Keratinocyte (primary cell): ENCODE measurements around the gene ABCB9. TPM values are rescaled to one million over a fixed set of nuclear protein-coding genes. Genes with fewer than 3 reads are reported as not detected.

Experiments used
- DNase-seq: peaks from one replicate; pipeline ENCODE4 v3.0.0-alpha.2; 2011; ENCODE audit warnings: low read depth, missing footprints, low spot score
- FAIRE-seq: peaks from 2 replicates; lab custom pipeline; 2011; peaks lifted over from hg19 to GRCh38; lab: Jason Lieb, UNC
- H2AFZ ChIP-seq: 2 replicates; pipeline ENCODE4 v1.6.0; 2012; ENCODE audit warnings: low read length, control low read depth, inconsistent platforms; ENCODE audit not compliant: control insufficient read depth
- H3K27ac ChIP-seq: 2 replicates; pipeline ENCODE4 v1.5.1; 2011; ENCODE audit warnings: low read length; ENCODE audit not compliant: control insufficient read depth, insufficient read depth
- H3K27me3 ChIP-seq: 3 replicates; pipeline ENCODE4 v1.6.0; 2011; ENCODE audit warnings: low read length; ENCODE audit not compliant: control insufficient read depth, insufficient read depth; ENCODE audit errors: extremely low read depth
- H3K36me3 ChIP-seq, 2 experiments: 2 replicates in 1 of 2; 3 replicates in 1 of 2; pipeline ENCODE4 v1.5.1; 2011; ENCODE audit warnings: low read length in 2 of 2, mild to moderate bottlenecking in 1 of 2; ENCODE audit not compliant: control insufficient read depth in 2 of 2, insufficient read depth in 2 of 2; ENCODE audit errors: extremely low read depth in 1 of 2
- H3K4me1 ChIP-seq: 3 replicates; pipeline ENCODE4 v1.5.1; 2011; ENCODE audit warnings: low read length; ENCODE audit not compliant: control insufficient read depth, insufficient read depth; ENCODE audit errors: extremely low read depth
- H3K4me2 ChIP-seq: 3 replicates; pipeline ENCODE4 v1.6.0; 2011; ENCODE audit warnings: low read depth, low read length; ENCODE audit not compliant: control insufficient read depth, insufficient read depth; ENCODE audit errors: extremely low read depth
- H3K4me3 ChIP-seq, 3 experiments: fragments of 200-600 bp in 1 of 3; sonication (generic) in 1 of 3; 2 replicates in 2 of 3; 3 replicates in 1 of 3; pipeline ENCODE4 v1.5.1; 2011 to 2016; ENCODE audit warnings: low read length in 3 of 3, mild to moderate bottlenecking in 3 of 3, control low read depth in 2 of 3, inconsistent platforms in 1 of 3, low read depth in 1 of 3, mixed read lengths in 1 of 3, mixed run types in 1 of 3, moderate library complexity in 1 of 3; ENCODE audit not compliant: control insufficient read depth in 2 of 3, insufficient read depth in 2 of 3; ENCODE audit errors: extremely low read depth in 1 of 3
- H3K79me2 ChIP-seq: 2 replicates; pipeline ENCODE4 v1.6.0; 2012; ENCODE audit warnings: low read length; ENCODE audit not compliant: control insufficient read depth, insufficient read depth
- H3K9ac ChIP-seq: 3 replicates; pipeline ENCODE4 v1.6.0; 2011; ENCODE audit warnings: low read length; ENCODE audit not compliant: control insufficient read depth, insufficient read depth; ENCODE audit errors: extremely low read depth
- H3K9me1 ChIP-seq: 3 replicates; pipeline ENCODE4 v1.6.0; 2011; ENCODE audit warnings: low read length; ENCODE audit not compliant: control insufficient read depth, insufficient read depth; ENCODE audit errors: extremely low read depth
- H3K9me3 ChIP-seq: 2 replicates; pipeline ENCODE4 v1.5.1; 2012; ENCODE audit warnings: low read depth, low read length; ENCODE audit not compliant: control insufficient read depth
- H4K20me1 ChIP-seq: 3 replicates; pipeline ENCODE4 v1.6.0; 2011; ENCODE audit warnings: low read length; ENCODE audit not compliant: control insufficient read depth, insufficient read depth; ENCODE audit errors: extremely low read depth
- CTCF ChIP-seq, 3 experiments: IDR thresholded peaks in 1 of 3; conservative IDR thresholded peaks in 1 of 3; optimal IDR thresholded peaks in 1 of 3; 2 replicates in 2 of 3; 3 replicates in 1 of 3; pipeline versions ENCODE3 to v1.5.1; 2011; ENCODE audit warnings: low read length in 3 of 3, mild to moderate bottlenecking in 3 of 3, moderate library complexity in 2 of 3, control low read depth in 1 of 3, inconsistent platforms in 1 of 3; ENCODE audit not compliant: insufficient read depth in 2 of 3; ENCODE audit errors: extremely low read depth in 1 of 3
- EZH2 ChIP-seq: IDR thresholded peaks from one replicate; pipeline ENCODE4 v1.6.1; 2012; ENCODE audit warnings: inconsistent platforms, mild to moderate bottlenecking, low read length, moderate library complexity
- dilution Hi-C: fragments of 300-500 bp; cut with MboI; formaldehyde crosslinking; loops from one replicate; pipeline ENCODE4 v1.7.0; 2020; ENCODE audit warnings: low sequenced_read_pairs; ENCODE audit not compliant: extremely low pct_ligation_motif_present
- polyA plus RNA-seq, 5 experiments: library from polyadenylated mRNA; depleted of rRNA in 3 of 5; stranded (reverse) in 3 of 5; stranded (forward) in 1 of 5; unstranded in 1 of 5; fragments of >200 nt; gene quantifications; 1 replicate in 1 of 5; 2 replicates in 3 of 5; 3 replicates in 1 of 5; pipeline versions ENCODE4 v1.2.1 to v1.2.3, GENCODE V29; 2011 to 2012; ENCODE audit warnings: missing spikeins in 2 of 5, low read depth in 1 of 5, low replicate concordance in 1 of 5

ABCB9 gene
- polyA plus RNA-seq, 1 donor (not counting 4 experiments of a cell fraction or from before 2014, with no cell fraction given): 4.0 TPM

GRCh38 chr12:122884860-122885259, 81.4 kb downstream of the ABCB9 start:
- no peak overlapping the region for H3K4me2 ChIP-seq
- peaks cover 83% of the 10 kb centered on the region for H3K79me2 ChIP-seq
- dilution Hi-C loops: no loop called here
- no peak overlapping the region for H3K9ac ChIP-seq
- H4K20me1 ChIP-seq: peaks cover 12% of the 10 kb centered on the region
- peaks cover 2% of the 10 kb centered on the region for H3K9me1 ChIP-seq
- DNase-seq (no peak), FAIRE-seq (no peak)
- peaks cover 45% of the 10 kb centered on the region for H3K4me1 ChIP-seq
- no peak overlapping the region for H2AFZ ChIP-seq
- H3K36me3 ChIP-seq: peaks cover 7 to 11% of the 10 kb centered on the region in 2 experiments
- H3K27ac ChIP-seq: peak overlapping the region; percentile 47
- TF ChIP-seq EZH2: no peak
- TF ChIP-seq CTCF (optimal IDR thresholded peaks at IDR 0.05 in 1 of 3, IDR thresholded peaks at IDR 0.05 in 1 of 3, conservative IDR thresholded peaks at IDR 0.05 in 1 of 3; ENCODE audit: extremely low read depth in 1 of 3, insufficient read depth in 2 of 3, low read length in 3 of 3): no peak
- H3K27me3 ChIP-seq: no peaks in the 10 kb centered on the region
- H3K9me3 ChIP-seq: no peaks in the 10 kb centered on the region
- no peak overlapping the region for H3K4me3 ChIP-seq

GRCh38 chr12:122884091-122884826, 82.0 kb downstream of the ABCB9 start:
- Histone ChIP-seq H3K4me2 (no peak overlapping the region), H3K9me3 (no peaks in the 10 kb centered on the region), H3K9ac (no peak overlapping the region), H3K4me1 (peaks cover 40% of the 10 kb centered on the region), H3K9me1 (peaks cover 2% of the 10 kb centered on the region), H4K20me1 (peaks cover 18% of the 10 kb centered on the region), H3K4me3 (no peak overlapping the region), H3K36me3 (peaks cover 9 to 16% of the 10 kb centered on the region in 2 experiments), H3K79me2 (peaks cover 85% of the 10 kb centered on the region), H3K27me3 (no peaks in the 10 kb centered on the region), H3K27ac (peak overlapping the region; percentile 47), H2AFZ (no peak overlapping the region)
- DNase-seq (no peak), FAIRE-seq (no peak)
- no peak for TF ChIP-seq EZH2
- TF ChIP-seq CTCF (optimal IDR thresholded peaks at IDR 0.05 in 1 of 3, IDR thresholded peaks at IDR 0.05 in 1 of 3, conservative IDR thresholded peaks at IDR 0.05 in 1 of 3; ENCODE audit: extremely low read depth in 1 of 3, insufficient read depth in 2 of 3, low read length in 3 of 3): no peak
- dilution Hi-C loops: no loop called here
